Left cardiac atrium (tissue), 4 donors: ENCODE data around the gene COL6A2. TPM values are rescaled to one million over a fixed set of nuclear protein-coding genes. Genes with fewer than 3 reads are reported as not detected.

Experiments used
- ATAC-seq, 2 donors: fragments of 200-7000 bp; cut with Tn5 transposase; one replicate each; pipeline ENCODE4 v1.9.1; 2020; ENCODE audit warnings: mild to moderate bottlenecking in 2 of 2, moderate library complexity in 2 of 2
- DNase-seq: peaks from one replicate; pipeline ENCODE4 v3.0.0-alpha.2; 2020
- intact Hi-C, 2 donors: fragments of 100-400 bp; cut with DNase I; formaldehyde crosslinking; loops; one replicate each; pipeline versions ENCODE4 v1.14.1 to v1.15.1; 2022 to 2023
- total RNA-seq, 2 donors: library from RNA; stranded (reverse); fragmentation: NEBNext Ultra II Directional; extraction: Animal tissue kit (Norgen Biotek cat#: 25700); gene quantifications; one replicate each; pipeline ENCODE4 v1.2.1, GENCODE V29; 2021
- donor health status: DM: no; HTN: yes; CAD: no.
- donor health status: DM: no; HTN: yes; CAD: no; lungs with severe emphysema.
- donor health status: DM: yes; HTN: yes; CAD: no.
- donor health status: Dilated cardiomyopathy.

COL6A2 gene
- total RNA-seq, 2 donors from 2014 or later: 330 to 350 TPM

GRCh38 chr21:46108827-46109312, 11.0 kb downstream of the COL6A2 start:
- ATAC-seq: no peak
- intact Hi-C loops: no loop called here
- peak; percentile 10 for DNase-seq

GRCh38 chr21:46109313-46110221, 11.7 kb downstream of the COL6A2 start:
- peak; percentile 14 for DNase-seq
- ATAC-seq: peak in 1 of 2 donors; percentile 7
- intact Hi-C loops: no loop called here

- DNase-seq (peak; percentile 66), ATAC-seq (peak; percentile 84 to 92)
- intact Hi-C loops: no loop called here
Observed at GRCh38 chr21:46110499-46111192, 12.7 kb downstream of the COL6A2 start.

GRCh38 chr21:46111193-46111571, 13.3 kb downstream of the COL6A2 start:
- DNase-seq (peak; percentile 16), ATAC-seq (no peak)
- intact Hi-C loops: no loop called here

- ATAC-seq: no peak
- DNase-seq: peak; percentile 22
- intact Hi-C loops: no loop called here
Observed at GRCh38 chr21:46111857-46112724, 14.2 kb downstream of the COL6A2 start.

- intact Hi-C loops: no loop called here
- no peak for ATAC-seq
- DNase-seq: peak; percentile 21
Observed at GRCh38 chr21:46112725-46113215, 14.9 kb downstream of the COL6A2 start.

- ATAC-seq (no peak), DNase-seq (peak; percentile 14)
- intact Hi-C loops: no loop called here
Observed at GRCh38 chr21:46113497-46114176, 15.7 kb downstream of the COL6A2 start.

- intact Hi-C loops: no loop called here
- ATAC-seq (no peak), DNase-seq (peak; percentile 26)
Observed at GRCh38 chr21:46114963-46115362, 17.1 kb downstream of the COL6A2 start.

GRCh38 chr21:46115441-46116188, 17.7 kb downstream of the COL6A2 start:
- intact Hi-C loops: no loop called here
- peak; percentile 12 for DNase-seq
- no peak for ATAC-seq

- ATAC-seq: no peak
- intact Hi-C loops: no loop called here
Observed at GRCh38 chr21:46116189-46116775, 18.4 kb downstream of the COL6A2 start.

GRCh38 chr21:46116776-46117585, 19.1 kb downstream of the COL6A2 start:
- DNase-seq (peak; percentile 18), ATAC-seq (no peak)
- intact Hi-C loops: no loop called here

More at GRCh38 chr21:46116189-46116775, 18.4 kb downstream of the COL6A2 start:
- DNase-seq: peak; percentile 14

- DNase-seq (peak; percentile 15), ATAC-seq (no peak)
- intact Hi-C loops: no loop called here
Observed at GRCh38 chr21:46117586-46118315, 19.8 kb downstream of the COL6A2 start.

- peak; percentile 17 for DNase-seq
- no peak for ATAC-seq
- intact Hi-C loops: no loop called here
Observed at GRCh38 chr21:46118316-46119143, 20.6 kb downstream of the COL6A2 start.

- peak; percentile 17 for DNase-seq
- intact Hi-C loops: no loop called here
- no peak for ATAC-seq
Observed at GRCh38 chr21:46119144-46119636, 21.3 kb downstream of the COL6A2 start.
